ENCODE measurements around the gene SH3RF2.

Gene SH3RF2

GRCh38 chr5:145912019-145912418 is 24.4 kb upstream of the SH3RF2 start:
- no peaks in the 10 kb centered on the region for H3K27me3 ChIP-seq (ENCODE audit: insufficient read depth, low read depth)
- H3K9ac ChIP-seq = no peak overlapping the region
- no peak for TF ChIP-seq CTCF (conservative IDR thresholded peaks at IDR 0.05; ENCODE audit: low read depth, low read length)
- no peaks in the 10 kb centered on the region for H3K79me2 ChIP-seq (ENCODE audit: insufficient read depth, low read depth)
- H2AFZ ChIP-seq (ENCODE audit: low read depth) = no peak overlapping the region
- H3K36me3 ChIP-seq (ENCODE audit: insufficient read depth) = no peaks in the 10 kb centered on the region
- H3K27ac ChIP-seq = no peak overlapping the region
- H3K4me3 ChIP-seq (IDR thresholded peaks at IDR 0.05; ENCODE audit: insufficient read depth, low read depth, low read length) = no peak overlapping the region
- no peak overlapping the region for H3K4me2 ChIP-seq
- H3K4me1 ChIP-seq (ENCODE audit: low read depth, poor library complexity, severe bottlenecking) = peaks cover 18% of the 10 kb centered on the region
- no peaks in the 10 kb centered on the region for H4K20me1 ChIP-seq (ENCODE audit: insufficient read depth)

- Histone ChIP-seq H3K4me1 (ENCODE audit: low read depth, poor library complexity, severe bottlenecking) (peaks cover 18% of the 10 kb centered on the region), H3K4me2 (no peak overlapping the region), H4K20me1 (ENCODE audit: insufficient read depth) (no peaks in the 10 kb centered on the region), H3K36me3 (ENCODE audit: insufficient read depth) (no peaks in the 10 kb centered on the region), H3K79me2 (ENCODE audit: insufficient read depth, low read depth) (no peaks in the 10 kb centered on the region), H3K27ac (no peak overlapping the region), H3K27me3 (ENCODE audit: insufficient read depth, low read depth) (no peaks in the 10 kb centered on the region), H2AFZ (ENCODE audit: low read depth) (no peak overlapping the region), H3K9ac (no peak overlapping the region), H3K4me3 (IDR thresholded peaks at IDR 0.05; ENCODE audit: insufficient read depth, low read depth, low read length) (no peak overlapping the region)
- TF ChIP-seq CTCF (conservative IDR thresholded peaks at IDR 0.05; ENCODE audit: low read depth, low read length) = no peak
Measured at GRCh38 chr5:145912594-145912993, 23.8 kb upstream of the SH3RF2 start.

- Histone ChIP-seq H4K20me1 (ENCODE audit: insufficient read depth) (no peaks in the 10 kb centered on the region), H3K27me3 (ENCODE audit: insufficient read depth, low read depth) (no peaks in the 10 kb centered on the region), H3K79me2 (ENCODE audit: insufficient read depth, low read depth) (no peaks in the 10 kb centered on the region), H2AFZ (ENCODE audit: low read depth) (no peak overlapping the region), H3K36me3 (ENCODE audit: insufficient read depth) (no peaks in the 10 kb centered on the region), H3K4me1 (ENCODE audit: low read depth, poor library complexity, severe bottlenecking) (peaks cover 18% of the 10 kb centered on the region), H3K9ac (no peak overlapping the region), H3K4me2 (no peak overlapping the region), H3K27ac (no peak overlapping the region), H3K4me3 (IDR thresholded peaks at IDR 0.05; ENCODE audit: insufficient read depth, low read depth, low read length) (no peak overlapping the region)
- TF ChIP-seq CTCF (conservative IDR thresholded peaks at IDR 0.05; ENCODE audit: low read depth, low read length) = no peak
Measured at GRCh38 chr5:145913701-145914100, 22.7 kb upstream of the SH3RF2 start.

- no peaks in the 10 kb centered on the region for H4K20me1 ChIP-seq (ENCODE audit: insufficient read depth)
- no peak for TF ChIP-seq CTCF (conservative IDR thresholded peaks at IDR 0.05; ENCODE audit: low read depth, low read length)
- H3K4me2 ChIP-seq = no peak overlapping the region
- no peak overlapping the region for H3K4me3 ChIP-seq (IDR thresholded peaks at IDR 0.05; ENCODE audit: insufficient read depth, low read depth, low read length)
- no peak overlapping the region for H3K27ac ChIP-seq
- no peaks in the 10 kb centered on the region for H3K79me2 ChIP-seq (ENCODE audit: insufficient read depth, low read depth)
- H3K27me3 ChIP-seq (ENCODE audit: insufficient read depth, low read depth) = no peaks in the 10 kb centered on the region
- H3K36me3 ChIP-seq (ENCODE audit: insufficient read depth) = no peaks in the 10 kb centered on the region
- H2AFZ ChIP-seq (ENCODE audit: low read depth) = no peak overlapping the region
- no peak overlapping the region for H3K9ac ChIP-seq
- H3K4me1 ChIP-seq (ENCODE audit: low read depth, poor library complexity, severe bottlenecking) = peaks cover 1% of the 10 kb centered on the region
Measured at GRCh38 chr5:145915970-145916638, 20.3 kb upstream of the SH3RF2 start.

Data from KMS-11 (cell line).